T-helper 22 cell (primary cell): Measurements from ENCODE around the gene DLG5.

Source experiments
- DNase-seq: peaks from one replicate; pipeline ENCODE4 v3.0.0-alpha.2; 2020; ENCODE audit warnings: low read depth

DLG5 gene

GRCh38 chr10:77943121-77943901 lies 16.8 kb upstream of the DLG5 start:
- DNase-seq, result no peak

- no peak for DNase-seq
Measured at GRCh38 chr10:77941790-77942189, 15.2 kb upstream of the DLG5 start.

GRCh38 chr10:77940627-77941026 lies 14.1 kb upstream of the DLG5 start:
- no peak for DNase-seq

- DNase-seq, result no peak
Measured at GRCh38 chr10:77940225-77940624, 13.7 kb upstream of the DLG5 start.

- no peak for DNase-seq
Measured at GRCh38 chr10:77939561-77940001, 13.0 kb upstream of the DLG5 start.

- DNase-seq, result no peak
Measured at GRCh38 chr10:77936697-77937567, 10.4 kb upstream of the DLG5 start.

- DNase-seq, result no peak
Measured at GRCh38 chr10:77932016-77932715, 5.6 kb upstream of the DLG5 start.

- DNase-seq, result no peak
Measured at GRCh38 chr10:77927402-77928246, 1.1 kb upstream of the DLG5 start.

- DNase-seq, result no peak
Measured at GRCh38 chr10:77925795-77926565, 575 bp downstream of the DLG5 start.

GRCh38 chr10:77925410-77925794 lies 1.2 kb downstream of the DLG5 start:
- DNase-seq, result no peak

GRCh38 chr10:77922566-77923179 lies 3.9 kb downstream of the DLG5 start:
- DNase-seq, result no peak

GRCh38 chr10:77922055-77922454 lies 4.5 kb downstream of the DLG5 start:
- no peak for DNase-seq

GRCh38 chr10:77921395-77921794 lies 5.2 kb downstream of the DLG5 start:
- no peak for DNase-seq

GRCh38 chr10:77920495-77920894 lies 6.1 kb downstream of the DLG5 start:
- no peak for DNase-seq

GRCh38 chr10:77919713-77920108 lies 6.8 kb downstream of the DLG5 start:
- DNase-seq, result no peak

- no peak for DNase-seq
Measured at GRCh38 chr10:77915319-77916105, 11.0 kb downstream of the DLG5 start.

GRCh38 chr10:77913090-77913489 lies 13.5 kb downstream of the DLG5 start:
- no peak for DNase-seq

GRCh38 chr10:77912576-77912975 lies 14.0 kb downstream of the DLG5 start:
- DNase-seq, result no peak

GRCh38 chr10:77911535-77912123 lies 14.9 kb downstream of the DLG5 start:
- no peak for DNase-seq
